Gastrocnemius medialis (tissue), 4 donors: ENCODE measurements around the gene OPRM1. TPM values are rescaled to one million over a fixed set of nuclear protein-coding genes. Genes with fewer than 3 reads are reported as not detected.

ENCODE experiments used
- ATAC-seq, 2 donors: fragments of 150-250 bp; one replicate each; pipeline ENCODE4 v1.9.1; 2016
- DNase-seq, 2 donors: peaks; one replicate each; pipeline ENCODE4 v3.0.0-alpha.2; 2019
- H3K27ac ChIP-seq, 4 donors: fragments of 200-600 bp; sonication (generic); 1 replicate in 1 of 4; 2 replicates in 3 of 4; pipeline ENCODE4 v1.5.1; 2016 to 2018; ENCODE audit warnings: mild to moderate bottlenecking in 2 of 4, moderate library complexity in 1 of 4
- H3K27me3 ChIP-seq, 3 donors: fragments of 200-600 bp; sonication (generic) in 2 of 3; 1 replicate in 1 of 3; 2 replicates in 2 of 3; pipeline versions ENCODE4 v1.5.1 to v1.6.0; 2016 to 2019; ENCODE audit warnings: mild to moderate bottlenecking in 1 of 3, moderate library complexity in 1 of 3
- H3K36me3 ChIP-seq, 2 donors: fragments of 200-600 bp; sonication (generic) in 1 of 2; one replicate each; pipeline ENCODE4 v1.5.1; 2017 to 2018
- H3K4me1 ChIP-seq, 2 donors: fragments of 200-600 bp; sonication (generic) in 1 of 2; one replicate each; pipeline ENCODE4 v1.5.1; 2016 to 2017; ENCODE audit warnings: mild to moderate bottlenecking in 2 of 2
- H3K4me3 ChIP-seq, 4 donors: fragments of 200-600 bp; sonication (generic) in 3 of 4; 1 replicate in 1 of 4; 2 replicates in 3 of 4; pipeline ENCODE4 v1.5.1; 2016 to 2019; ENCODE audit warnings: mild to moderate bottlenecking in 2 of 4
- H3K9me3 ChIP-seq, 3 donors: fragments of 200-600 bp; sonication (generic) in 2 of 3; 1 replicate in 1 of 3; 2 replicates in 2 of 3; pipeline ENCODE4 v1.5.1; 2016 to 2019
- POLR2A ChIP-seq, 2 donors: fragments of 450-650 bp; IDR thresholded peaks; one replicate each; pipeline ENCODE4 v1.6.1; 2017; ENCODE audit warnings: antibody characterized with exemption in 2 of 2, mild to moderate bottlenecking in 2 of 2, moderate library complexity in 2 of 2
- in situ Hi-C, 4 donors: fragments of 200-750 bp; cut with MboI; loops; one replicate each; pipeline versions ENCODE4 v1.15.0 to v1.8.0; 2017; ENCODE audit warnings: low sequenced_read_pairs in 4 of 4
- intact Hi-C: fragments of 100-400 bp; cut with DNase I; formaldehyde crosslinking; loops from one replicate; pipeline ENCODE4 v1.15.1; 2023; ENCODE audit warnings: low total_unique reads
- total RNA-seq, 4 donors: library from RNA; depleted of rRNA; stranded (reverse); fragments of >200 nt; gene quantifications; one replicate each; pipeline versions ENCODE4 v1.1.0 to v1.2.3, GENCODE V29; 2016
- TF ChIP-seq, protein P1 (sequence below), 5 experiments: fragments of 450-650 bp in 3 of 5; fragments of 200-600 bp in 2 of 5; sonication (generic) in 2 of 5; IDR thresholded peaks in 4 of 5; conservative IDR thresholded peaks in 1 of 5; 1 replicate in 4 of 5; 2 replicates in 1 of 5; pipeline ENCODE4 v1.5.1; 2016 to 2019; ENCODE audit warnings: antibody characterized with exemption in 5 of 5, mild to moderate bottlenecking in 3 of 5, moderate library complexity in 3 of 5

The OPRM1 gene
- total RNA-seq, 4 donors from 2014 or later, result not detected

DNA sequence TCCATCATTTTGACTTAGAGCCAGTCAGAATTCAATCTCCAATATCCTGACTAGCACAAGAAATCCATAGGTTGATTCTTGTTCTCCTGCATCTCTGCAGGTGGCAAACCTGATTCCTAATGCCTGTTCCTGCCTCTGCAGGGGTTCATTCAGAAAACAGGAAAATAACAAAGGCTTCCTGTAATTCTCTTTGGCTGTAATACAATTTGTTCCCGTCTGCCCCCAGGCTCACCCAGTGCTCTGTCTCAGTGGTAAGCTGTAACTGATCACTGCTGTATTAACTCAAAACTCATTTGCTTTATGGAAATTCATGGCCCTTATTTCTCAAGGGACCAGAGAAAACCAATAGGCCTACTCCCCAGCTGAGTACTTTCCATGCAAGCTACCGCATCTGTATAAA is 88.6 kb downstream of the OPRM1 start:
- Histone ChIP-seq H3K4me3 (no peak overlapping the region), H3K9me3 (no peaks in the 10 kb centered on the region), H3K27me3 (no peaks in the 10 kb centered on the region), H3K36me3 (no peaks in the 10 kb centered on the region), H3K27ac (no peak overlapping the region), H3K4me1 (no peaks in the 10 kb centered on the region)
- ATAC-seq (no peak), DNase-seq (no peak)
- in situ Hi-C loops, result no loop called here
- TF ChIP-seq, protein P1, sequence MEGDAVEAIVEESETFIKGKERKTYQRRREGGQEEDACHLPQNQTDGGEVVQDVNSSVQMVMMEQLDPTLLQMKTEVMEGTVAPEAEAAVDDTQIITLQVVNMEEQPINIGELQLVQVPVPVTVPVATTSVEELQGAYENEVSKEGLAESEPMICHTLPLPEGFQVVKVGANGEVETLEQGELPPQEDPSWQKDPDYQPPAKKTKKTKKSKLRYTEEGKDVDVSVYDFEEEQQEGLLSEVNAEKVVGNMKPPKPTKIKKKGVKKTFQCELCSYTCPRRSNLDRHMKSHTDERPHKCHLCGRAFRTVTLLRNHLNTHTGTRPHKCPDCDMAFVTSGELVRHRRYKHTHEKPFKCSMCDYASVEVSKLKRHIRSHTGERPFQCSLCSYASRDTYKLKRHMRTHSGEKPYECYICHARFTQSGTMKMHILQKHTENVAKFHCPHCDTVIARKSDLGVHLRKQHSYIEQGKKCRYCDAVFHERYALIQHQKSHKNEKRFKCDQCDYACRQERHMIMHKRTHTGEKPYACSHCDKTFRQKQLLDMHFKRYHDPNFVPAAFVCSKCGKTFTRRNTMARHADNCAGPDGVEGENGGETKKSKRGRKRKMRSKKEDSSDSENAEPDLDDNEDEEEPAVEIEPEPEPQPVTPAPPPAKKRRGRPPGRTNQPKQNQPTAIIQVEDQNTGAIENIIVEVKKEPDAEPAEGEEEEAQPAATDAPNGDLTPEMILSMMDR (IDR thresholded peaks at IDR 0.05 in 4 of 5, conservative IDR thresholded peaks at IDR 0.05 in 1 of 5), result no peak
- TF ChIP-seq POLR2A (IDR thresholded peaks at IDR 0.05), result no peak
- intact Hi-C loops, result no loop called here

GRCh38 chr6:154134471-154135147 is 95.6 kb downstream of the OPRM1 start:
- no peak overlapping the region for H3K27ac ChIP-seq
- no peaks in the 10 kb centered on the region for H3K4me1 ChIP-seq
- H3K9me3 ChIP-seq, result no peaks in the 10 kb centered on the region
- H3K36me3 ChIP-seq, result no peaks in the 10 kb centered on the region
- no peak for DNase-seq
- intact Hi-C loops, result no loop called here
- ATAC-seq, result no peak
- H3K4me3 ChIP-seq, result no peak overlapping the region
- in situ Hi-C loops, result no loop called here
- no peak for TF ChIP-seq POLR2A (IDR thresholded peaks at IDR 0.05)
- TF ChIP-seq, protein P1 (IDR thresholded peaks at IDR 0.05 in 4 of 5, conservative IDR thresholded peaks at IDR 0.05 in 1 of 5), result no peak
- H3K27me3 ChIP-seq, result no peaks in the 10 kb centered on the region

- Histone ChIP-seq H3K4me1 (no peaks in the 10 kb centered on the region), H3K27me3 (no peaks in the 10 kb centered on the region), H3K9me3 (no peaks in the 10 kb centered on the region), H3K4me3 (no peak overlapping the region), H3K27ac (no peak overlapping the region), H3K36me3 (no peaks in the 10 kb centered on the region)
- TF ChIP-seq POLR2A (IDR thresholded peaks at IDR 0.05), result no peak
- TF ChIP-seq, protein P1 (IDR thresholded peaks at IDR 0.05 in 4 of 5, conservative IDR thresholded peaks at IDR 0.05 in 1 of 5), result no peak
- no peak for DNase-seq
- in situ Hi-C loops, result no loop called here
- no peak for ATAC-seq
- intact Hi-C loops, result no loop called here
These were observed 99.8 kb downstream of the OPRM1 start for GRCh38 chr6:154138793-154139192.

DNA sequence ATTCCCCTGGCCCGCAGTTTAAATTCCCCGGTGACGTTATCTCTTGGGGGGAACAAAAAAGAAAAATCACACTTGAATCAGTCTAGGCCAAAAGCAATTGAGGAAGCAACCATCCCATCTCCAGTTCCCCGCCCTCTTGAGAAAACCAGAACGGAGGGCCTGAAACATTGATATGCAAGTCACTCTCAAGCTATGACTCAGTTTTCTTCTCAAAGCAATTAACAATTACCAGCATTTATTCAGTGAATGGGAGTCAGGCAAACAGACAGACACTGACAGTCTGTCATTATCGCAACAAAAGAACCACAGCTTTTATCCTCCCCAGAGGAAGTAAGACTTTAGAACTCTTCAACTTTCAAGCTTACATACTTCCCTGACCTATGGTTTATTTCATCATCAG is 100.9 kb downstream of the OPRM1 start:
- Histone ChIP-seq H3K4me3 (no peak overlapping the region), H3K27ac (no peak overlapping the region), H3K36me3 (no peaks in the 10 kb centered on the region), H3K27me3 (no peaks in the 10 kb centered on the region), H3K9me3 (no peaks in the 10 kb centered on the region), H3K4me1 (no peaks in the 10 kb centered on the region)
- ATAC-seq (no peak), DNase-seq (no peak)
- intact Hi-C loops (no loop called here), in situ Hi-C loops (no loop called here)
- TF ChIP-seq, protein P1 (IDR thresholded peaks at IDR 0.05 in 4 of 5, conservative IDR thresholded peaks at IDR 0.05 in 1 of 5), result no peak
- TF ChIP-seq POLR2A (IDR thresholded peaks at IDR 0.05), result no peak

- in situ Hi-C loops (no loop called here), intact Hi-C loops (no loop called here)
- TF ChIP-seq POLR2A (IDR thresholded peaks at IDR 0.05), result no peak
- TF ChIP-seq, protein P1 (IDR thresholded peaks at IDR 0.05 in 4 of 5, conservative IDR thresholded peaks at IDR 0.05 in 1 of 5), result no peak
- Histone ChIP-seq H3K27me3 (no peaks in the 10 kb centered on the region), H3K4me1 (no peaks in the 10 kb centered on the region), H3K36me3 (no peaks in the 10 kb centered on the region), H3K9me3 (no peaks in the 10 kb centered on the region), H3K27ac (no peak overlapping the region), H3K4me3 (no peak overlapping the region)
- DNase-seq (no peak), ATAC-seq (no peak)
These were observed 101.7 kb downstream of the OPRM1 start for GRCh38 chr6:154140743-154141142.
